ENCODE data around the gene SPRTN.
"Not testable (repeated sequence)": the region's sequence is repeated elsewhere in the genome, so short reads cannot be mapped to it uniquely, and the experiment has no call there.

SPRTN gene

GRCh38 chr1:231337043-231337471, 1.0 kb upstream of the SPRTN start:
- DNase-seq, result peak; percentile 60

GRCh38 chr1:231337472-231338269, 422 bp upstream of the SPRTN start, which contains the start of gene EXOC8:
TSS of gene EXOC8 (minus strand) at chr1:231337852. CDS start at chr1:231337745, 107 bp downstream.
- DNase-seq, result peak; percentile 100

GRCh38 chr1:231340328-231341013, 2.4 kb downstream of the SPRTN start:
- no peak for DNase-seq

DNA sequence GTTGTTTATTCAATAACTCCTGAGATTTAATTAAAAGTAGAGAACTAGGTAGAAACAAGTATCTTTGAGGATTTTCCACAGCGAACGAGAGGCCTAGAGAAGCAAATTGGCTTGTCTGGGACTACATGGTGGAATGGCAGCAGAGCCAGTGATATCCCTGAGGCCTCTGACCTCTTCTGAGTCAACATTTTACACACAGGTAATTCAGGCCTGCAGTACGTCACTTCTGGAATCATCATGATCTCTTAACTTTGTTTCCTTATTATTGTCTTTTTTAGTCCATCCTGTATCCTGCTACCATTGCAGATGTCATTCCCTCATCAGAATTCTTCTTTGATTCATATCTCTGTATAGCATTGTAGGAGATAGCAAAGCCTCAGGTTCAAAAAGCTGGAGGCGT, 9.9 kb downstream of the SPRTN start:
- DNase-seq, result no peak

DNA sequence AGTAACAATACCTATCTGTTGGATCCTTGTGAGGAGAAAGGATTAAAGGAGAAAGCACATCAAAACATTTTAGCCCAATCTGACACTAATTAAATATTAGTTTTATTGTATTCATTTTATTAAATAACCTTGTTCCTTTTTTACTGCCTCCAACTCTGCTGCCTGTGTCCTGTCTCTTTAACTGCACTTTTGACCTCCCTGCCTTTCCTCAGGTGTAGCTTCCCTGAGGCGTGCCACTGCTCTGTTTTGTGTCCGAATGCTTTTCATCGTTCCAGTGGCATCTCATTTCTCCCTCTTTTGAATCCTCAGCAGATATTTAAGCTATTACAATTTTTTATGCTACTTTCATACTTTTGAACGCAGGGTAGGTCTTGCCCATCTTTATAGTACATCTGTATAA, 10.3 kb downstream of the SPRTN start:
- DNase-seq, result no peak

DNA sequence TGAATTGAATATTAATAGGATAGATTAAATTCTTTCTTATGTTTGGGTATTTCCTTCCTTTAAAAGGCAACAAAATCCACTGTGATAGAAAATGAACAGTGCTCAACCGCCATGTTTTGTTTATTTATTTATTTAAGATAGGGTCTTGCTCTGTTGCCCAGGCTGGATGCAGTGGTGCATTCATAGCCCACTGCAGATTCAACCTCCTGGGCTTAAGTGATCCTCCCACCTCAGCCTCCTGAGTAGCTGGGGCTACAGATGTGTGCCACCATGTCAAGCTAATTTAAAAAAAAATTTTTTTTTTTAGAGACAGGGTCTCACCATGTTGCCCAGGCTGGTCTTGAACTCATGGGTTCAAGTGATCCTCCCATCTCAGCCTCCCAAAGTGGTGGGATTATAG, 10.8 kb downstream of the SPRTN start:
- not testable (repeated sequence) for DNase-seq

GRCh38 chr1:231351816-231352215, 13.7 kb downstream of the SPRTN start:
- no peak for DNase-seq

GRCh38 chr1:231353086-231353485, 15.0 kb downstream of the SPRTN start:
- no peak for DNase-seq

DNA sequence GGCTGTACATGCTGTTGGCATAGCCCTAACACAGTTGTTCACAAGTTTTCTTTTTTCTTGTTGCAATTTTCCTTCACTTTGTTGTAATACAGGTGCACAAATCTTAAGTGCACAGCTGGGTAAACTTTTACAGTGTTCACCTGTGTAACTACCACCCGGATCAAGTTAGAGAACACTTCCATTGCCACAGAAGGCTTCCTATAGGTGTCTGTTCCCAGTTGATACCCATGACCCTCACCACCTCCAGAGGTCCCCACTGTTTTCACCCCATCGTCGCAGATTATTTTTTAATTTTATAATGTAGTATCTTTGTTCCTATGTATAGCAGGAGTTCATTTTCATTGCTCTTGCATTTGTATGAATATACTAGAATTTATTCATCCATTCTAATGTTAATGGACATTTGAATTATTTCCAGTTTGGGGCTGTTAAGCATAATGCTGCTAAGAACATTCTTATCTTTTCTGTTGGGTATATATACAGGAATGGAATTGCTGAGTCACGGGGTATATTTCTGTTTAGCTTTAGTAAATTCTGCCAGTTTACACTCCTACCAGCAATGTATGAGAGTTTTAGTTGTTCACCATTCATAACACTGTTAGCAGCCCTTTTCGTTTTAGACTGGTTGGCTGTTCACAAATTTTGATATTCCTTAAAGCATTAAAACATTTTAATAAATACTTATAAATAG, 16.4 kb downstream of the SPRTN start:
- no peak for DNase-seq

GRCh38 chr1:231355171-231355570, 17.1 kb downstream of the SPRTN start:
- DNase-seq, result peak; percentile 24

GRCh38 chr1:231357187-231357772, 19.2 kb downstream of the SPRTN start:
- no peak for DNase-seq

DNA sequence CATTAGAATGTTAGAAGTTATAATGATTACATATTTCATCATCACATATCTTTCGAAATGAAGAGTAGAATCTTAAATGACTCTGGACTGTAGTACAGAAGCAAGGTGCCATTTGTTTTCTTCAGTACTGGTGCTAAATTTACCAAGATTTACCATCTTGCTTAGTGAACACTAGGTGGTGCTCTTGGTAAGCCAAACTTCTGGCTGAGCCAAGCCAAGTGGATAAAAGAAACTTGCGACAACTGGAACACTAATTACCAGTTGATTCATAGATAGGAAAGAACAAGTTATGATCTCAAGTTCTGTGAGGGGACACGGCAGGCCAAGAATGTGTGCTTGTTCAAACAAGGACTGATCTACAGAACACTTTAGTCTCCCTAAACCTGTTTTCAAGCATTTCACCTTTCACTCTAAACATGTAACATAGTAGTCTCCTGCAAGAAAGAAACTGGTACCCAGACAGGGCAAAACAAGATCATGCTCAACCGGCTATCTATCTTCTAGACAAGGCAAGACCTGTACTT, 19.8 kb downstream of the SPRTN start:
- peak; percentile 83 for DNase-seq

DNA sequence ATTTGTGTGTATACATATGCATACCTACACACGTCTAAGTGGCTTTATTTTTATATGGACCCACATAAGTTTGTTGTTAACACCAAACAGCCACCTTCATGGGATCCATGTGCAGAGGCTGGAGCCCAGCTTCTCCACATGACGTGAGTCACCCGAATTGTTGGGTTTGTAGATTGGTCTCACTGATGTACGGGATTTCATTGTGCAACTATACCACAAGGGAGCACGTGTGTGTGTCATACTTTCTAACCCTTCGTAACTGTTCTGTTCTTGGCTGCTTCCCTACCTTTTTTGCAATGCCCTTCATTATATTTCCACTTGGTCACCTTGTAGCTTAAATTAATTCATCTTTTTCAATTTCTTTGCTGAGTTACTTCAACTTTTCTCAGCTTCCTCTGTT, 21.0 kb downstream of the SPRTN start:
- DNase-seq, result no peak

GRCh38 chr1:231362325-231362724, 24.2 kb downstream of the SPRTN start:
- DNase-seq, result no peak

GRCh38 chr1:231363624-231364023, 25.5 kb downstream of the SPRTN start:
- no peak for DNase-seq

DNA sequence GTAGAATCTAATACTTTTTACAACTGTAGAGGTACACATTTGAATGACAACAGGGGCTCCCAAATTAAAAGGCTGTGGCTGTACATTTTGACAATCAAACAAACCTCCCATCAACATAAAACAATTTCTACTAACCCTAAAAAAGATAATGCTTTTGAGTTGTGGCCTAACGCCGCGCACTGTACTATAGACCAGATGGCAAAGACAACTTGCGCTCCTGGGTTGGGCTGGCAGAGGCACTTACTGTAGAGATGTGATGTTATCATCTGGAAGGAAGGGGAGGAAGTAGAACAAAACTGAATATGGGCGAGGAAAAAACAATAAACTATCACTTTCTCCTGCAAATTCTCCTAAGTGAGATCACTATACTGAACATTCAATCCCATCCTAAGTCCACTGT, 26.1 kb downstream of the SPRTN start:
- DNase-seq, result no peak

- peak; percentile 24 for DNase-seq
Observed at GRCh38 chr1:231369282-231369681, 31.2 kb downstream of the SPRTN start.

GRCh38 chr1:231372501-231372900, 34.4 kb downstream of the SPRTN start:
- no peak for DNase-seq

DNA sequence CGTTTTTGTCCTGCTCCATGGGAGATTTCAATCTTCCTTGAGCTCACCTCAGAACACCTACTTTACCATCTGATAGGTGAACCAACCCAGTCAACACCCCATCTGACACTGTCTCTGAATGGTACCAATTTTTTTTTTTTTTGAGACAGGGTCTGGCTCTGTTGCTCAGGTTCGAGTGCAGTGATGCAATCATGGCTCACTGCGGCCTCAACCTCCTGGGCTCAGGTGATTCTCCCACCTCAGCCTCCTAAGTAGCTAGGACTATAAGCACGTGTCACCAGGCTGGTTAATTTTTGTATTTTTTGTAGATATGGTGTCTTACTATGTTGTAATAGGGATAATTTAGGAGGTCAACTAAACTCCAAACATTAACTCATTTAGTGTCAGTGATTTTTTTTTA, 36.3 kb downstream of the SPRTN start:
- DNase-seq, result no peak

DNA sequence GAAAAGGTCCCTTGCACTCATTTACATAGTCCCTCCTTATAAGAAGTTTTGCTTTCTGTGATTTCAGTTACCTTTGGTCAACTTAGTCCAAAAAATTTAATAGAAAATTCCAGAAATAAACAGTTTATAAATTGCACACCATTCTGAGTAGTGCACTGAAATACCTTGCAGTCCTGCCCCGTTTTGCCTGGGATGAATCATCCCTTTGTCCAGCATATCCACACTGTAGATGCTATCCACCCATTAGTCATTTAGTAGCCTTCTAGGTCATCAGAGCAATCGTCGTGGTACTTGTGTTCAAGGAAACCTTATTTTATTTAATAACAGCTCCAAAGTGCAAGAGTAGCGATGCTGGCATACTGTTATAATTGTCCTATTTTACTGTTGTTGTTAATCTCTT, 38.0 kb downstream of the SPRTN start:
- DNase-seq, result no peak

DNA sequence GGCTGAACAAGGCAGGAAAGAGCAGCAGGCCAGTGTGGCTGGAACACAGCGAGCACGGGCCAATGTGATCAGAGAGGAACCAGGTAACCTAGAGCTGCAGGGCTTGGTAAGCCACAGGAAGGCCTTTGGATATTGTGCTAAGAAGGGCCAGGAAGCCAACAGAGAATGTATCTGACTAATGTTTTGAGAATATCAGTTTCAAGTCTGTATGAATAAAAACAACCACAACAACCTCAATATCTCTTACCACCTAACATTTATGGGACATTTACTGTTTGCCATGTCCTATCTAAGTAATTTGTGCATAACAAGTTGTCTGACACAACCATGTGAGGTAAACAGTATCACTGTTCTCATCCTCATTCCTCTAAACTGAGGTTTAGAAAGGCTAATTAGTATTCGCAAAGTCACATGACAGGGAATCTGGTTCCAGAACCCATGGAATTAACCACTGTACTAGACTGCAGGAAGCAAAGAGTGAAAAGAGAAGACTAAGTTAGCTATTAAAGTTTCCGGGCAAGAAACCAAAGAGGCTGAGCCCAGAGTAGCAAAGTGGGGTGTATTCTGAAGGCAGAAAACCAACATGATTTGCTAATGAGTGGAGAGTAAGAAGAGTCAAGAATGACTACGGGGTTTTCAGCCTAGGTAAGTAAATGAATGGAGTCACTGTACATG, 38.9 kb downstream of the SPRTN start:
- DNase-seq, result no peak

GRCh38 chr1:231381729-231382128, 43.6 kb downstream of the SPRTN start:
- no peak for DNase-seq

- no peak for DNase-seq
Observed at GRCh38 chr1:231382426-231382825, 44.3 kb downstream of the SPRTN start.
